ENCODE results near the gene PGP.

DNA sequence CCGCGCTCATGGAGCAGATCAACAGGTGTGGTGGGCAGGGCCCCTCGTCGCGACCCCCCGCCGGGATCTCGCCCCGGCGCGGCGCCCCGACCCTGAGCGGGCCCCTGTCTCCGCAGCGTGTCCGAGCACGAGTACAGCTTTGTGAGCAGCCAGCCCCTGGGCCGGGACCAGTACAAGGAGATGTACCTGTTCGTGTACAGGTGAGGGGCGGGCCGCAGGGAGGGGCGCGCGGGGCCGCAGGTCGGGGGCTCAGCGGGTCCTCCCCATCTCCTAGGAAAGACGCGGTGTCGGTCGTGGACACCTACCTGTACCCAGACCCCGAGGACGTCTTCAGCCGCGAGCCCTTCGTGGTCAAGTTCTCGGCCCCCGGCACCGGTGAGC, 22.5 kb upstream of the PGP start:
- TF ChIP-seq, protein P1, sequence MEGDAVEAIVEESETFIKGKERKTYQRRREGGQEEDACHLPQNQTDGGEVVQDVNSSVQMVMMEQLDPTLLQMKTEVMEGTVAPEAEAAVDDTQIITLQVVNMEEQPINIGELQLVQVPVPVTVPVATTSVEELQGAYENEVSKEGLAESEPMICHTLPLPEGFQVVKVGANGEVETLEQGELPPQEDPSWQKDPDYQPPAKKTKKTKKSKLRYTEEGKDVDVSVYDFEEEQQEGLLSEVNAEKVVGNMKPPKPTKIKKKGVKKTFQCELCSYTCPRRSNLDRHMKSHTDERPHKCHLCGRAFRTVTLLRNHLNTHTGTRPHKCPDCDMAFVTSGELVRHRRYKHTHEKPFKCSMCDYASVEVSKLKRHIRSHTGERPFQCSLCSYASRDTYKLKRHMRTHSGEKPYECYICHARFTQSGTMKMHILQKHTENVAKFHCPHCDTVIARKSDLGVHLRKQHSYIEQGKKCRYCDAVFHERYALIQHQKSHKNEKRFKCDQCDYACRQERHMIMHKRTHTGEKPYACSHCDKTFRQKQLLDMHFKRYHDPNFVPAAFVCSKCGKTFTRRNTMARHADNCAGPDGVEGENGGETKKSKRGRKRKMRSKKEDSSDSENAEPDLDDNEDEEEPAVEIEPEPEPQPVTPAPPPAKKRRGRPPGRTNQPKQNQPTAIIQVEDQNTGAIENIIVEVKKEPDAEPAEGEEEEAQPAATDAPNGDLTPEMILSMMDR (IDR thresholded peaks at IDR 0.05; ENCODE audit: insufficient read depth, low read length, poor library complexity, severe bottlenecking), result no peak
- no peak for TF ChIP-seq EZH2phosphoT487 (conservative IDR thresholded peaks at IDR 0.05; ENCODE audit: low read length)
